ENCODE measurements around the gene LMO7. TPM values are rescaled to one million over a fixed set of nuclear protein-coding genes. Genes with fewer than 3 reads are reported as not detected.

The LMO7 gene
- total RNA-seq, 1 experiment from 2014 or later = 18.5 TPM

DNA sequence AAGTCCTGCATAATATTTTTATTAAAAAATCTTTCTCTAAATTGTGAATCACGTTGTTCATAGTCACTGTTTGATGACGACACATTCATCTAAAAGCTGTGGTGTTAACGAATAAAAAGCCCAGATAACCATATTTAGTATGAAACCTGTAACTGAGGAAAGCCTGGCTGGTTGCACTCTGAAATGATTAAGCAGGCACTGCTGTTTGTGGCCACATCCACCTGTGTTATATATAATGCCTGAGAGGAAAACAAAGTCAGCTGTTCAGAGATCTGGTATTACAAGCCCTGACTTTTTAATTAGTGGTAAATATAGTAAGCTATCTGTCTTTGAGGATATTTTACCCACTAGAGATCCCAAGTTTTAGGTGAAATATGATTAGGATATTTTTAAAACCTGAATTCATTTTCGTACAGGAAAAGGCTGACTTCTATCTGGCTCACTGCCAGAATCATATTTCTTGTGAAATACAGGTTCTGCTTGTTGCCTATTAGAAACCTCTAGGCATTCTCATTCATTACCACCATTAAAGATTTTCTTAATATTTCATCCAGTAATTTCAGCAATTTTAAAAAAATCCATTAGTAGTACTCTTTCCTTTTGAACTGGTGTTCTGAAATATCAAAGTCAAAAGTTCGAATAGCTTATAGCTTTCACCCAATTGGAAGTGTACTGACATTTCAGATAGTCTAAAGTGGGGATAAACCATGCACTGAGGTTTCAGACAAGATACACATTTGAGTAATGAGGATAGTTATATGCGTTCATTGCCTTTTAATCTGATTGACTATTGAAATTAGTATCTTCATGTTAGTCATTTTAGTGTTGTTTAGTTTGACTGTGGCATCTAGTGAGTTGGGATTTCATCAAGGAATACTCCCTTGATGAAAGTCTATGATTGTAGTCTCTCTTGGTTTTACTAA, 79.7 kb downstream of the LMO7 start:
- ATAC-seq = no peak
- H3K27ac Mint-ChIP-seq = no peak overlapping the region
- H3K9me3 Mint-ChIP-seq = no peaks in the 10 kb centered on the region
- DNase-seq (ENCODE audit: low spot score) = no peak
- TF ChIP-seq ZBTB21 (CRISPR knock-in tag; IDR thresholded peaks at IDR 0.05; ENCODE audit: borderline replicate concordance) (no peak), CREB1 (CRISPR knock-in tag; IDR thresholded peaks at IDR 0.05) (no peak), SMAD3 (CRISPR knock-in tag; IDR thresholded peaks at IDR 0.05; ENCODE audit: borderline replicate concordance) (no peak)
- H3K27me3 Mint-ChIP-seq (ENCODE audit: low read depth) = no peaks in the 10 kb centered on the region
- H3K36me3 Mint-ChIP-seq = 0 out of 2 replicates have a peak, but pooled peaks cover 7% of the 10 kb centered on the region
- H3K4me3 Mint-ChIP-seq = no peak overlapping the region
- CTCF ChIA-PET = no interaction called here
- POLR2A ChIA-PET = no interaction called here
- H3K4me1 Mint-ChIP-seq = peaks cover 17% of the 10 kb centered on the region

- H3K4me3 Mint-ChIP-seq = no peak overlapping the region
- POLR2A ChIA-PET = no interaction called here
- H3K36me3 Mint-ChIP-seq = 0 out of 2 replicates have a peak, but pooled peaks cover 7% of the 10 kb centered on the region
- H3K27ac Mint-ChIP-seq = no peak overlapping the region
- no peaks in the 10 kb centered on the region for H3K27me3 Mint-ChIP-seq (ENCODE audit: low read depth)
- DNase-seq (ENCODE audit: low spot score) = no peak
- CTCF ChIA-PET = no interaction called here
- H3K9me3 Mint-ChIP-seq = peaks cover 13% of the 10 kb centered on the region
- ATAC-seq = no peak
- TF ChIP-seq AR (CRISPR knock-in tag; IDR thresholded peaks at IDR 0.05) = no peak
- TF ChIP-seq CTCF (IDR thresholded peaks at IDR 0.05) = no peak
- TF ChIP-seq MYBL2 (CRISPR knock-in tag; IDR thresholded peaks at IDR 0.05) = no peak
- TF ChIP-seq KAT7 (CRISPR knock-in tag; IDR thresholded peaks at IDR 0.05; ENCODE audit: borderline replicate concordance) = no peak
- no peak for TF ChIP-seq ERG (CRISPR knock-in tag; IDR thresholded peaks at IDR 0.05)
- TF ChIP-seq, protein P1, sequence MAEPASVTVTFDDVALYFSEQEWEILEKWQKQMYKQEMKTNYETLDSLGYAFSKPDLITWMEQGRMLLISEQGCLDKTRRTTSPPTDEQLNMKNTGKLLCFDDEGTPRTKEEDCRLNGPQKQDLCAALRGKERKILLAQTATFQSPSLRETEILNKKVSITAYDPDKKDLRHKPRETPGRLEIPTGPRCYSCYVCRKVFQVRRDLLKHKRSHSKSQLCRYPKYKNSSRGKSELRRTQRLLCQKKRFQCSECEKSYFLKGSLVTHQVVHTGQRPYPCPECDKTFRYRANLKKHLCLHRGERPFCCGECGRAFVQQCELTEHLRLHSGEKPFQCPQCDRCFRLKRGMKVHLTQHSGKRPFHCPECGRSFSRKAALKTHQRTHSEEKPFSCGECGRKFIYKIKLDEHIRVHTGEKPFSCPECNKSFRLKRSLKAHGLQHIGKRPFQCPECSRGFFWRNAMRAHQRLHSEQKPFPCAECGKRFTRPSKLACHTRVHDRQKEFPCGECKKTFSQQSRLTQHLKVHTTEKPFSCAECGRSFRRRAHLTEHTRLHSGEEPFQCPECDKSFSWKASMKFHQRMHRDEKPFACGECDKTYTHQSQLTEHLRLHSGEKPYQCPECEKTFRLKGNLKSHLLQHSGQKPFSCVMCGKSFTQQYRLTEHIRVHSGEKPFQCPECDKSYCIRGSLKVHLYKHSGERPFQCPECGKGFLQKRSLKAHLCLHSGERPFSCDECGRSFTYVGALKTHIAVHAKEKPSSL (CRISPR knock-in tag; conservative IDR thresholded peaks at IDR 0.05) = no peak
- no peak for TF ChIP-seq MAX (CRISPR knock-in tag; IDR thresholded peaks at IDR 0.05)
- TF ChIP-seq MXD4 (CRISPR knock-in tag; IDR thresholded peaks at IDR 0.05; ENCODE audit: borderline replicate concordance) = no peak
- TF ChIP-seq ZNF219 (CRISPR knock-in tag; IDR thresholded peaks at IDR 0.05; ENCODE audit: borderline replicate concordance) = no peak
- TF ChIP-seq HMGA2 (CRISPR knock-in tag; IDR thresholded peaks at IDR 0.05) = no peak
- TF ChIP-seq CREM (CRISPR knock-in tag; IDR thresholded peaks at IDR 0.05) = no peak
- TF ChIP-seq USF2 (CRISPR knock-in tag; IDR thresholded peaks at IDR 0.05) = no peak
- no peak for TF ChIP-seq SMAD4 (CRISPR knock-in tag; IDR thresholded peaks at IDR 0.05)
- TF ChIP-seq OVOL2 (CRISPR knock-in tag; IDR thresholded peaks at IDR 0.05; ENCODE audit: borderline replicate concordance) = no peak
- no peak for TF ChIP-seq PRRX2 (CRISPR knock-in tag; IDR thresholded peaks at IDR 0.05)
- TF ChIP-seq ZNF416 (CRISPR knock-in tag; IDR thresholded peaks at IDR 0.05) = no peak
- TF ChIP-seq NR2C2 (CRISPR knock-in tag; IDR thresholded peaks at IDR 0.05) = no peak
- TF ChIP-seq FOXP1 (CRISPR knock-in tag; IDR thresholded peaks at IDR 0.05; ENCODE audit: borderline replicate concordance) = no peak
- peaks cover 5% of the 10 kb centered on the region for H3K4me1 Mint-ChIP-seq
Observed at GRCh38 chr13:75717525-75717924, 81.4 kb downstream of the LMO7 start.

All from WTC11 (cell line).